ENCODE measurements around the gene NEUROD6. TPM values are rescaled to one million over a fixed set of nuclear protein-coding genes. Genes with fewer than 3 reads are reported as not detected.
A peak's percentile ranks its signal among the peaks of the same experiment; 100 is the strongest.

Gene NEUROD6
- total RNA-seq, 4 donors from 2014 or later, result not detected

DNA sequence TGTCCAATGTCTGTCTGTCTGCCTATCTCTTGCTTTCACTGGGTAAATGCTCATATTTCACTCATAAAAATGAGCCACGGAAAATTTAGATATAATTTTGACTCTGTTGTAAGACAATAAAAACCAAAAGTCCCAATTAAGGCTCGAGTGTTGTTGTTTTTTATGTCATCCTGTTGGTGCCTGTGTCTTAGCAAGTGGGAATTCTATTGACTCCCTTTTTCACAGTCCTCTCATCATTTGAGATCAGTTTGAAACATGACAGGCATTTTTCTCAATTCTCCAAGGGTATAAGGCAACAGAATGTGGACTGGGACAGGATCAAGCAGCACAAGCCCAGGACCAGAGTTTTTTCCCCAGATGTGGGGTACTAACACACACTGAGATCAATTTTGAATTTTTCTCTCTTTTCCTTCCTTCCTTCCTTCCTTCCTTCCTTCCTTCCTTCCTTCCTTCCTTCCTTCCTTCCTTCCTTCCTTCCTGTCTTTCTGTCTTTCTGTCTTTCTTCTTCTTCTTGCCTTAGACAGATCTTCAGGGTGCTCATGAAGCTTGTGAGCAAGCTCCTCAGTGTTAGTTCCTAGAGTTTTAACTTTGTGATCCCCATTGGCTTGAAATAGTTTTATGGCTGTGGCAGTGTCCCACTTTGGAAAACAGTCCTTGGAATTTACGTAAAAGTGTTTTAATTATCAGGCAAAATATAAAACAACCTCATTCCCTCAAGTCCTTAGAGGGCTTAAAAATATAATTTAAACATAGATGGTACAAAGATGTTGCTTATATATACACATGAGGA is 3.2 kb upstream of the NEUROD6 start:
- intact Hi-C loops (cut with DNase I), result no loop called here
- H3K36me3 ChIP-seq, result no peaks in the 10 kb centered on the region
- no peak overlapping the region for H3K27ac ChIP-seq (replicated peaks in 1 of 4)
- no peaks in the 10 kb centered on the region for H3K9me3 ChIP-seq
- 62% methylated on average over 3 of the region's 3 CpGs for WGBS
- no peak overlapping the region for H3K4me3 ChIP-seq
- DNase-seq (ENCODE audit: extremely low spot score), result no peak
- H3K4me1 ChIP-seq, result no peaks in the 10 kb centered on the region
- TF ChIP-seq EP300 (IDR thresholded peaks at IDR 0.05), result no peak
- H3K27me3 ChIP-seq, result peaks cover 0 to 16% (median 3%) of the 10 kb centered on the region in 4 donors

DNA sequence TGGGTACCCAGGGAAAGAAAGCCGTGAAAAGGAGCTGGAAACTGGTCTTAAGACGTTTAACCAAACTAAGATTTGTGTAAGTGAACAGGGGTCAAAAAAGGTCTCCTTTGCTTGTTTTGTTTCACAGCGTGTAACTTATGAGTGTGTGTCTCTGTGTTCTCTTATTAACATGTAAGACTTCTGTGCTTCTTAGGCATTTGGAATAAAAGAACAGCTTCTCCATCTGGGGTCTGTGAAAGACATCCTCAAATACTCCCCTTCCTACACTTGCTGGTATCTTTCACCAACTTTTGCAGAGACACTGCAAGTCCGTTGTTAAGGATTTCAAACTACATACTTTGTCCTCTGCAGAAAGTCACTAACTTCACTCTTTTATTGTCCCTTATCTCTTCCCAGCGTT is 615 bp upstream of the NEUROD6 start:
- Histone ChIP-seq H3K9me3 (no peaks in the 10 kb centered on the region), H3K27me3 (peaks cover 0 to 32% (median 13%) of the 10 kb centered on the region in 4 donors), H3K4me1 (peaks cover 0 to 12% (median 7%) of the 10 kb centered on the region in 4 donors), H3K27ac (replicated peaks in 1 of 4) (no peak overlapping the region), H3K4me3 (no peak overlapping the region), H3K36me3 (no peaks in the 10 kb centered on the region)
- intact Hi-C loops (cut with DNase I), result no loop called here
- WGBS, result 31% methylated on average over 5 of the region's 5 CpGs
- DNase-seq (ENCODE audit: extremely low spot score), result no peak
- TF ChIP-seq POLR2AphosphoS5 (IDR thresholded peaks at IDR 0.05) (no peak), EP300 (IDR thresholded peaks at IDR 0.05) (no peak), POLR2A (IDR thresholded peaks at IDR 0.05; ENCODE audit: low read depth) (no peak)
- TF ChIP-seq, protein P1, sequence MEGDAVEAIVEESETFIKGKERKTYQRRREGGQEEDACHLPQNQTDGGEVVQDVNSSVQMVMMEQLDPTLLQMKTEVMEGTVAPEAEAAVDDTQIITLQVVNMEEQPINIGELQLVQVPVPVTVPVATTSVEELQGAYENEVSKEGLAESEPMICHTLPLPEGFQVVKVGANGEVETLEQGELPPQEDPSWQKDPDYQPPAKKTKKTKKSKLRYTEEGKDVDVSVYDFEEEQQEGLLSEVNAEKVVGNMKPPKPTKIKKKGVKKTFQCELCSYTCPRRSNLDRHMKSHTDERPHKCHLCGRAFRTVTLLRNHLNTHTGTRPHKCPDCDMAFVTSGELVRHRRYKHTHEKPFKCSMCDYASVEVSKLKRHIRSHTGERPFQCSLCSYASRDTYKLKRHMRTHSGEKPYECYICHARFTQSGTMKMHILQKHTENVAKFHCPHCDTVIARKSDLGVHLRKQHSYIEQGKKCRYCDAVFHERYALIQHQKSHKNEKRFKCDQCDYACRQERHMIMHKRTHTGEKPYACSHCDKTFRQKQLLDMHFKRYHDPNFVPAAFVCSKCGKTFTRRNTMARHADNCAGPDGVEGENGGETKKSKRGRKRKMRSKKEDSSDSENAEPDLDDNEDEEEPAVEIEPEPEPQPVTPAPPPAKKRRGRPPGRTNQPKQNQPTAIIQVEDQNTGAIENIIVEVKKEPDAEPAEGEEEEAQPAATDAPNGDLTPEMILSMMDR (IDR thresholded peaks at IDR 0.05), result no peak

DNA sequence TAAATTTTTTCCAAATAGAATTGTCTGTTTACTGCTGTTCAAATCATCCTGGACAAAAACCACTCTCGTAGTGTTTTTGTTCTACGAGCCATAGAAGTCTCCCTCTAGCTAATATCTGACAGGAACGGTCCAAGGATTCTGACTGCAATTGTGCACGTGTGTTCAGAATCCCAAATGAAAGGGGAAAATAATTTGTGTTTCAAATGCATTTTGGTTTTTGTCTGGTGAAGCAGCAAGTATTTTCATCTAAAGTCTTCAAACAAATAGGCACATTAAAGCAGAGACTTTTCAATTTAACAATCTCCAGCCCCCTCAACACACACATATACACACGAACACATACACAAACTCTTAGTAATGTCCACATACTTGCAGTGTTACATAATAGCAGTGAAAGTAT is 475 bp downstream of the NEUROD6 start:
- 59% methylated on average over 5 of the region's 5 CpGs for WGBS
- DNase-seq (ENCODE audit: extremely low spot score), result no peak
- Histone ChIP-seq H3K36me3 (no peaks in the 10 kb centered on the region), H3K4me1 (peaks cover 0 to 18% (median 11%) of the 10 kb centered on the region in 4 donors), H3K4me3 (no peak overlapping the region), H3K27me3 (peaks cover 0 to 43% (median 15%) of the 10 kb centered on the region in 4 donors), H3K27ac (replicated peaks in 1 of 4) (no peak overlapping the region), H3K9me3 (no peaks in the 10 kb centered on the region)
- TF ChIP-seq, protein P1 (IDR thresholded peaks at IDR 0.05), result no peak
- TF ChIP-seq POLR2AphosphoS5 (IDR thresholded peaks at IDR 0.05), result no peak
- TF ChIP-seq EP300 (IDR thresholded peaks at IDR 0.05), result no peak
- TF ChIP-seq POLR2A (IDR thresholded peaks at IDR 0.05; ENCODE audit: low read depth), result no peak
- intact Hi-C loops (cut with DNase I), result no loop called here

DNA sequence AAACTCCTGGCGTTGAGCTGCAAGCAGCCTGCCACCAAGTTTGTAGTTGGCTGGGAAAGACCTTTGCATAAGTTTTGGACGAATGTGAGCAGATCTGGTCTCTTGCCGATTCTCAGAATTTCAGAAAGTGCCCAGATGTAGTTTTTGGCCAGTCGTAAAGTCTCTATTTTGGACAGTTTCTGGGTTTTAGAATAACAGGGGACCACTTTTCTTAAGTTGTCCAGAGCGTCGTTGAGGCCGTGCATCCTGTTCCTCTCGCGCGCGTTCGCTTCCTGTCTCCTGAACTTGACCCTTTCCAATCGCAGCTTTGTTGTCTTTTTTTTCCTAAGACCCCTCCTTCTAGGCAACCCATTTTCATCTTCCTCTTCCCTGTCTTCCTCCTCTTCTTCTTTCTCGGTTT is 1.8 kb downstream of the NEUROD6 start:
- H3K9me3 ChIP-seq, result peaks cover 0 to 3% (median 0%) of the 10 kb centered on the region in 4 donors
- WGBS, result 56% methylated on average over 14 of the region's 14 CpGs

DNA sequence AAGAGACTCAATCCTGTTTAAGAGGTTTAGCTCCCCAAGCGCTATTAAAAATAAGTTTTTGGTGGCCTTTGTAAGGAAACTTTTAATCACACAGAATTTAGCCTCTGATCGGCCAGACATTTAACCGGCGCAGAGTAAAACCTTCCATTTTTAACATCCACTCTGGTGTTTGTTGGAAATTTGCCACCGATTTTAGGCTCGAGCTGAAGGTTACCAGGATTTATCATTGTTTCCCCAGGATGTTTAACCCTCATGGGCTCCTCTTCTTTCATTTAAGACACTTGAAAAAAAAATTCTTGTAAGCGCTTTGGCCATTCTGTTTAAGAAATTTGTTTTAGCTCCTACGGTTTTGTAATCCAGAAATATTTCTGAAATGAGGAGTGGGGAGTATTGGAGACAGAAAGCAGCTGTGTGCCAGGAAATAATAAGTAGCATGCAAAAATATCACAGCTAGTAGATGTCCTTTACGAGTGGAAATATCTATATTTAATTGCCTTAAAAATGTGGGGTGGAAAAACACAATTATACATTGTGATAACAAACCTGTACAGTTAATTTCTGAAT is 3.4 kb downstream of the NEUROD6 start:
- no peak for DNase-seq (ENCODE audit: extremely low spot score)
- 45% methylated on average over 9 of the region's 9 CpGs for WGBS
- TF ChIP-seq POLR2AphosphoS5 (IDR thresholded peaks at IDR 0.05) (no peak), POLR2A (IDR thresholded peaks at IDR 0.05; ENCODE audit: low read depth) (no peak), EP300 (IDR thresholded peaks at IDR 0.05) (no peak)
- TF ChIP-seq, protein P1 (IDR thresholded peaks at IDR 0.05), result no peak
- Histone ChIP-seq H3K27me3 (peaks cover 0 to 46% (median 15%) of the 10 kb centered on the region in 4 donors), H3K4me3 (peak overlapping the region in 2 of 4 donors; percentile 28 to 32), H3K4me1 (peaks cover 0 to 18% (median 11%) of the 10 kb centered on the region in 4 donors), H3K9me3 (peaks cover 0 to 3% (median 0%) of the 10 kb centered on the region in 4 donors), H3K27ac (replicated peaks in 1 of 4) (no peak overlapping the region), H3K36me3 (no peaks in the 10 kb centered on the region)
- intact Hi-C loops (cut with DNase I), result no loop called here

More for the DNA sequence above, 1.8 kb downstream of the NEUROD6 start:
- no peak for DNase-seq (ENCODE audit: extremely low spot score)
- Histone ChIP-seq H3K27ac (replicated peaks in 1 of 4) (no peak overlapping the region), H3K4me1 (peaks cover 0 to 18% (median 11%) of the 10 kb centered on the region in 4 donors), H3K36me3 (no peaks in the 10 kb centered on the region), H3K27me3 (peaks cover 0 to 46% (median 15%) of the 10 kb centered on the region in 4 donors), H3K4me3 (no peak overlapping the region)
- intact Hi-C loops (cut with DNase I), result no loop called here
- TF ChIP-seq POLR2A (IDR thresholded peaks at IDR 0.05; ENCODE audit: low read depth) (no peak), EP300 (IDR thresholded peaks at IDR 0.05) (no peak)
